IPS-18c (cell line): ENCODE measurements around the gene PSMC3.

ENCODE experiments used
- H3K4me3 ChIP-seq: 2 replicates; pipeline ENCODE4 v1.7.0; 2013; ENCODE audit warnings: low read depth, mild to moderate bottlenecking, low read length, moderate library complexity; ENCODE audit not compliant: insufficient read depth
- H3K9me3 ChIP-seq: one replicate; pipeline ENCODE4 v1.6.1; 2013; ENCODE audit warnings: mild to moderate bottlenecking, low read length, moderate library complexity; ENCODE audit not compliant: control insufficient read depth, insufficient read depth

The PSMC3 gene

GRCh38 chr11:47406896-47407745 lies 19.1 kb downstream of the PSMC3 start:
- Histone ChIP-seq H3K4me3 (peak overlapping the region; percentile 64), H3K9me3 (no peaks in the 10 kb centered on the region)

- H3K4me3 ChIP-seq: no peak overlapping the region
- no peaks in the 10 kb centered on the region for H3K9me3 ChIP-seq
Observed at GRCh38 chr11:47403571-47403970, 22.7 kb downstream of the PSMC3 start.

- no peak overlapping the region for H3K4me3 ChIP-seq
- H3K9me3 ChIP-seq: no peaks in the 10 kb centered on the region
Observed at GRCh38 chr11:47403135-47403534, 23.1 kb downstream of the PSMC3 start.

- peak overlapping the region; percentile 34; the same call in 1 of the 2 replicates for H3K4me3 ChIP-seq
- H3K9me3 ChIP-seq: no peaks in the 10 kb centered on the region
Observed at GRCh38 chr11:47400768-47401279, 25.4 kb downstream of the PSMC3 start.

GRCh38 chr11:47399860-47400767 lies 26.1 kb downstream of the PSMC3 start:
- Histone ChIP-seq H3K4me3 (peak overlapping the region; percentile 58), H3K9me3 (no peaks in the 10 kb centered on the region)

GRCh38 chr11:47398551-47398950 lies 27.7 kb downstream of the PSMC3 start:
- H3K9me3 ChIP-seq: no peaks in the 10 kb centered on the region
- H3K4me3 ChIP-seq: no peak overlapping the region

- H3K9me3 ChIP-seq: no peaks in the 10 kb centered on the region
- H3K4me3 ChIP-seq: no peak overlapping the region
Observed at GRCh38 chr11:47398011-47398410, 28.2 kb downstream of the PSMC3 start.

GRCh38 chr11:47396049-47396320 lies 30.3 kb downstream of the PSMC3 start:
- no peaks in the 10 kb centered on the region for H3K9me3 ChIP-seq

GRCh38 chr11:47395223-47396048 lies 30.8 kb downstream of the PSMC3 start:
- Histone ChIP-seq H3K9me3 (no peaks in the 10 kb centered on the region), H3K4me3 (no peak overlapping the region)

More at GRCh38 chr11:47396049-47396320, 30.3 kb downstream of the PSMC3 start:
- no peak overlapping the region for H3K4me3 ChIP-seq

- no peak overlapping the region for H3K4me3 ChIP-seq
Observed at GRCh38 chr11:47394322-47395222, 31.7 kb downstream of the PSMC3 start.

GRCh38 chr11:47394050-47394321 lies 32.3 kb downstream of the PSMC3 start:
- Histone ChIP-seq H3K9me3 (no peaks in the 10 kb centered on the region), H3K4me3 (no peak overlapping the region)

More at GRCh38 chr11:47394322-47395222, 31.7 kb downstream of the PSMC3 start:
- no peaks in the 10 kb centered on the region for H3K9me3 ChIP-seq

- Histone ChIP-seq H3K9me3 (no peaks in the 10 kb centered on the region), H3K4me3 (no peak overlapping the region)
Observed at GRCh38 chr11:47393163-47394049, 32.8 kb downstream of the PSMC3 start.

- Histone ChIP-seq H3K9me3 (no peaks in the 10 kb centered on the region), H3K4me3 (no peak overlapping the region)
Observed at GRCh38 chr11:47392546-47393162, 33.6 kb downstream of the PSMC3 start.

GRCh38 chr11:47391711-47392432 lies 34.4 kb downstream of the PSMC3 start:
- H3K9me3 ChIP-seq: no peaks in the 10 kb centered on the region
- no peak overlapping the region for H3K4me3 ChIP-seq
